WI38 (cell line): ENCODE measurements around the gene TTC21B.
"Not testable (repeated sequence)": the region's sequence is repeated elsewhere in the genome, so short reads cannot be mapped to it uniquely, and the experiment has no call there.

Source experiments
- H3K4me3 ChIP-seq: 2 replicates; pipeline ENCODE4 v1.5.1; 2011; ENCODE audit warnings: low read depth, mild to moderate bottlenecking, control low read depth, low read length
- CTCF ChIP-seq: IDR thresholded peaks from 2 replicates; pipeline ENCODE4 v1.5.1; 2012; ENCODE audit warnings: low read depth, mild to moderate bottlenecking, control low read depth, low read length

Gene TTC21B

GRCh38 chr2:165874445-165875039 lies 79.0 kb downstream of the TTC21B start:
- no peak overlapping the region for H3K4me3 ChIP-seq
- TF ChIP-seq CTCF: peak; percentile 27; the same call in 1 of the 2 replicates

- H3K4me3 ChIP-seq: no peak overlapping the region
- no peak for TF ChIP-seq CTCF
Measured at GRCh38 chr2:165872101-165872791, 81.3 kb downstream of the TTC21B start.

- no peak overlapping the region for H3K4me3 ChIP-seq
- no peak for TF ChIP-seq CTCF
Measured at GRCh38 chr2:165871025-165871424, 82.6 kb downstream of the TTC21B start.

GRCh38 chr2:165870346-165870745 lies 83.2 kb downstream of the TTC21B start:
- TF ChIP-seq CTCF: no peak
- no peak overlapping the region for H3K4me3 ChIP-seq

- TF ChIP-seq CTCF: no peak
- no peak overlapping the region for H3K4me3 ChIP-seq
Measured at GRCh38 chr2:165868211-165868610, 85.4 kb downstream of the TTC21B start.

- H3K4me3 ChIP-seq: no peak overlapping the region
- no peak for TF ChIP-seq CTCF
Measured at GRCh38 chr2:165864296-165864695, 89.3 kb downstream of the TTC21B start.

GRCh38 chr2:165863810-165864261 lies 89.7 kb downstream of the TTC21B start:
- H3K4me3 ChIP-seq: no peak overlapping the region
- TF ChIP-seq CTCF: no peak

GRCh38 chr2:165861083-165861482 lies 92.5 kb downstream of the TTC21B start:
- H3K4me3 ChIP-seq: not testable (repeated sequence)

- H3K4me3 ChIP-seq: not testable (repeated sequence)
Measured at GRCh38 chr2:165859723-165860122, 93.9 kb downstream of the TTC21B start.
